ENCODE measurements around the gene OR1B1. TPM values are rescaled to one million over a fixed set of nuclear protein-coding genes. Genes with fewer than 3 reads are reported as not detected.
"Not testable (repeated sequence)": the region's sequence is repeated elsewhere in the genome, so short reads cannot be mapped to it uniquely, and the experiment has no call there.

Gene OR1B1
- not detected for total RNA-seq

DNA sequence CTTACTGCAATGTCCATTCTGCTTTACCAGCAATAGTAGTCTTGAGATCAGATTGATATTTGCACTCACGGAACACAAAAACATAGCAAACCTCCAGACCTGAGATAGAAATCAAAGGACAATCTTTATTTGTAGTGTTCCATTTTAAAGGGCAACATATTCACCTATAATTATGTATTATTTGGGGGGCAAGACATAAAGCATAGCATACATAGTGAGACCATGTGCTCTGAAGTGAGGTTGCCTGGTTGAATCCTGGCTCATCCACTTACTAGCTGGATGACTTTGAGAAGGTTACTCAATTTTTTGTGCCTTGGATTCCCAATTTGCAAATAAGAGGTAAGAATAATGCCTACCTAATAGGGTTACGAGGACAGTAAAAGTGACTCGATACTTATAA is at the start of gene OR1B1:
OR1B1 (minus strand) TSS at position 101 of the 400 bp plus-strand sequence.
- Mint-ChIP-seq H3K9me3 (peaks cover 0 to 4% of the 10 kb centered on the region in 2 donors), H3K27ac (no peak within 1 kb of the TSS), H3K36me3 (no peaks in the 10 kb centered on the region)
- DNase-seq (ENCODE audit: low spot score in 2 of 2) = no peak
- no peak for ATAC-seq

DNA sequence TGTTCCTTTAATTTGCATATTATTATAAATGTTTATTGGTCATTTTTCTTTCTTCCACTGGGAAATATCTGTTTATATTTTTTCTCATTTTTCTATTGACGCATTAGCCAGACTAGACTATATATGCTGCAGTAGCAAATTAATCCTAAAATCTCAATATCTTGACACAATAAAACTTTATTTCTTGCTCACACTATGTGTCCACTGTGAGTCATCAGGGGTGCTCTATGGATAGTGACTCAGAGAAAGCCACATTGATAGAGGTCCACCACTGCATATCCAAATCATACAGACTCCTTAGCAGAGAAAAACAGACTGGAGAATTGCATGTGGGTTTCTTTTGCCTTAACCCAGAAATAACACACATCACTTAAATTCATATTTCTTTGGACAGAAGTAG is 38.3 kb upstream of the OR1B1 start:
- no peak for ATAC-seq
- peaks cover 16 to 18% of the 10 kb centered on the region in 2 donors for H3K9me3 Mint-ChIP-seq
- DNase-seq (ENCODE audit: low spot score in 2 of 2) = no peak
- H3K36me3 Mint-ChIP-seq = no peaks in the 10 kb centered on the region
- H3K27ac Mint-ChIP-seq = no peak overlapping the region

DNA sequence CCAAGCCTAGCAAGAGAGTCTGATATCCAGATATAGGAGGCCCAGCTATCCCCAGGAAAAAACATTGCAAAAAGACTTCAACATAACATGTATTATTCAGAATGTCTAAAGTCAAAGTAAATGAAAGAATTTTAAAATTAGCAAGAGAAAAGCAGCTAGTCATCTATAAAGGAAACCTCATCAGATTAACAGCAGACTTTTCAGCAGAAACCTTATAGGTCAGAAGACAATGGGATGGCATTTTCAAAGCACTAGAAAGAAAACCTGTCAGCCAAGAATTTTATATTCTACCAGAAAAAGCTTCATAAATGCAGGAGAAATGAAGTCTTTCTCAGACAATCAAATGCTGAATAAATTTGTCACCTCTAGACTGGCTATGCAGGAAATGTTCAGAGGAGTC is 27.4 kb upstream of the OR1B1 start:
- Mint-ChIP-seq H3K9me3 (peaks cover 26 to 33% of the 10 kb centered on the region in 2 donors), H3K36me3 (peaks cover 10 to 13% of the 10 kb centered on the region in 2 donors), H3K27ac (no peak overlapping the region)
- no peak for ATAC-seq
- DNase-seq (ENCODE audit: low spot score in 2 of 2) = no peak

DNA sequence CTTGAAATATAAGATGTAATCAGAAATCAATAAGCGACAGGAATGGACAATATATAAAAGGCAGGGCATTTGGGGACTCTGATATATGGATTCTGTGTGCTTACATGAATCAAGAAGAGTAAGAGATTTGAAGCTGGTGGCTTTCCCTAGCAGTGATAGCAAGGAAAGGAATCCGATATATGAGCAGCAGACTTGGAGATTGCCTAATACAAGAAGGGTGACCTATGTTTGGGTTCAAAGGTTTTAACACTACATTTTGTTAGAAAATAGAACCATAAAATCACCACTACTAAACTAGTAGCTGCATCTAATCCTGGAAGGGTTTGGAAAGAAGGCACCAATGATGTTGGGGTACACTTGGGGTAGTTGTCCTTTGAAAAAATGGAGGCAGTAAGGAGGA is 15.1 kb upstream of the OR1B1 start:
- no peak overlapping the region for H3K27ac Mint-ChIP-seq
- peaks cover 0 to 7% of the 10 kb centered on the region in 2 donors for H3K36me3 Mint-ChIP-seq
- H3K9me3 Mint-ChIP-seq = peaks cover 5 to 18% of the 10 kb centered on the region in 2 donors
- ATAC-seq (no peak), DNase-seq (ENCODE audit: low spot score in 2 of 2) (no peak)

DNA sequence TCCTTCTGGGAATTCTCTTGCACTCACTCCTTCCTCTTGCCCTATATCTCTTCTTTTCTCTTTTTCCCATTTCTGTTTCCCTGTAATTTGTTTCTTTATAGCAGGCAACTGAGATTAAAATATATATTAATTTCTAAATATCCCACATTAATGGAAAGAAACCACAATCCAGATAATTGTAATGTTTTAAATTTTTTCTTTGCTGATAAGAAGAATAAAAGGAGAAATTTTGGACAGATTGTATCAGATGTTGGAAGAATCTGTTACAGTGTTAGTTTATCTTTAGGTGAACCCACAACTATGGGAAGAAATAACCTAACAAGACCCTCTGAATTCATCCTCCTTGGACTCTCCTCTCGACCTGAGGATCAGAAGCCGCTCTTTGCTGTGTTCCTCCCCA is 4.0 kb upstream of the OR1B1 start, which contains the start of gene OR1L1:
OR1L1 (plus strand) TSS at position 301 of the 400 bp plus-strand sequence; CDS start at position 301, 0 bp downstream.
- Mint-ChIP-seq H3K36me3 (peaks cover 0 to 5% of the 10 kb centered on the region in 2 donors), H3K27ac (no peak within 1 kb of the TSS), H3K9me3 (peaks cover 4 to 10% of the 10 kb centered on the region in 2 donors)
- no peak for ATAC-seq
- no peak for DNase-seq (ENCODE audit: low spot score in 2 of 2)

DNA sequence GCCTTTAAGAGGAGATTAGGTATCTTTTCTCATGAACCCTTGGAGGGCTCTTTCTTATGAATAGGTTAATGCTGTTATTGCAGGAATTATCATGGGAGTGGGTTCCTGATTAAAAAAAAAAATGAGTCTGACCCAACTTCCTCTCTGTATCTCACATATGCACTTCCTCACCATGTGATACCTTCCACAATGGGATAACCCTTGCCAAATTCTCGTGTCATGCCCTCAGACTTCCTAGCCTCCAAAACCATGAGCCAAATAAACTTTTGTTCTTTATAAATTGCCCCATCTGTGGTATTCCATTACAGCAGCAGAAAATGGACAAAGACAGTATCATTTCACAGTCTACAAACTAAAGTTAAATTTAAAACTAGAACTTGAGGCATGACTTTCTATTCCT is 1.0 kb downstream of the OR1B1 start:
- DNase-seq (ENCODE audit: low spot score in 2 of 2) = no peak
- no peak overlapping the region for H3K27ac Mint-ChIP-seq
- H3K9me3 Mint-ChIP-seq = peaks cover 0 to 4% of the 10 kb centered on the region in 2 donors
- ATAC-seq = no peak
- no peaks in the 10 kb centered on the region for H3K36me3 Mint-ChIP-seq

DNA sequence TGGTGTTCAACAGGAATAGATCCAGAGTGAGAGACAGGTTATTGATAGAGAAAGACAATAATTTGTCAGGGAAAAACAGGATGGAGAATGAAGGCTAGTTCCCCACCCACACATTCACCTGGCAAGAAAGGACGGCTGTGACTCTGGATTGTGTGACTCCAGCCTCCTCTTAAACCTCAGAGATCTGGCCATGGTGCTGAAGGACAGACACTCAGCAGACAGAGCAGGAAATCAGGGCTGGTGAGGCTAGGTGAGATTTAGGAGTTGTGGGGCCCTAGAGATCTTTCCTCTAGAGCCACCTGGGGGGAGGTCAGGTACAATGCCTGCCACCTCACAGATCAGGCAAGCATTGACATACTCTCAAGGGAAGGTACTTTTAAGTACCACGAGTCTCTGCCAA is 15.2 kb downstream of the OR1B1 start:
- Mint-ChIP-seq H3K36me3 (peaks cover 0 to 19% of the 10 kb centered on the region in 2 donors), H3K9me3 (peaks cover 17 to 21% of the 10 kb centered on the region in 2 donors), H3K27ac (no peak overlapping the region)
- no peak for DNase-seq (ENCODE audit: low spot score in 2 of 2)
- no peak for ATAC-seq

DNA sequence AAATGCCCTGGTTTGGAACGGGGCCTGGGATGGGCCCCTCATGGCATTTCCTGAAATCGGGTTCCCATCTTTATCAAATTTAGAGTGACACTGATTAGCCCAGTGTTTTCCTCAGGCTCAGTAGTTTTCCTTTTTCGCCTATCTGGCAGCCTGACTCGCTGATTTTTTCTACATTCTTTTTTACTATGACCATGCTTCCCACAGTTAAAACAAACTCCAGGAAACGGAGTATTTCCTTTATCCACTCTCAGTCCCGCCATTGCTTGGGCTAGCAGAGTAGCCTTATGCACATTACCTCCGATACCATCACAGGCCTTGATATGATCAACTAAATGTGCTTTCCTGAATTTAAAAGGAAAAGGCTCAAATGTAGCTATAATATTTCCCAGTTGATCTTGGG is 37.4 kb downstream of the OR1B1 start:
- no peaks in the 10 kb centered on the region for H3K9me3 Mint-ChIP-seq
- no peaks in the 10 kb centered on the region for H3K36me3 Mint-ChIP-seq
- no peak overlapping the region for H3K27ac Mint-ChIP-seq
- DNase-seq (ENCODE audit: low spot score in 2 of 2) (no peak), ATAC-seq (no peak)

DNA sequence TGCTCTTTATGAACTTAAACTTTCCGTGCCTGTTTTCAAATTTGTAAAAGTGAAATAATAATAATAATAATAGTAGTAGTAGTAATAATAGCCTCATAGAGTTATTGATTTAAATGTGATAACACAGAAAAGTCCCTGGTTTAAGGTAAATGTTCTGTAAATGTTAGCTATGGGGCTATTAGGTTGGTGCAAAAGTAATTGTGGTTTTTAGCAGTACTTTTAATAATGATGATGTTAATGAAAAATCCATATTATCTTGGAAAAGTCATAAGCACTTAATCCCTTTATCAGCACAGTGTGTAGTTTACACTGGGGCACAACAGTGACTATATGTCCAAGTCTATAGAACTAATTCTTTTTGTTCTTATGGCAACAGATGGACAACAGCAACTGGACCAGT is 43.1 kb downstream of the OR1B1 start, which contains the start of gene OR1Q1:
OR1Q1 (plus strand) TSS at position 377 of the 400 bp plus-strand sequence; CDS start at position 377, 0 bp downstream.
- ATAC-seq (no peak), DNase-seq (ENCODE audit: low spot score in 2 of 2) (no peak)
- no peaks in the 10 kb centered on the region for H3K36me3 Mint-ChIP-seq
- H3K9me3 Mint-ChIP-seq = no peaks in the 10 kb centered on the region
- no peak within 1 kb of the TSS for H3K27ac Mint-ChIP-seq

DNA sequence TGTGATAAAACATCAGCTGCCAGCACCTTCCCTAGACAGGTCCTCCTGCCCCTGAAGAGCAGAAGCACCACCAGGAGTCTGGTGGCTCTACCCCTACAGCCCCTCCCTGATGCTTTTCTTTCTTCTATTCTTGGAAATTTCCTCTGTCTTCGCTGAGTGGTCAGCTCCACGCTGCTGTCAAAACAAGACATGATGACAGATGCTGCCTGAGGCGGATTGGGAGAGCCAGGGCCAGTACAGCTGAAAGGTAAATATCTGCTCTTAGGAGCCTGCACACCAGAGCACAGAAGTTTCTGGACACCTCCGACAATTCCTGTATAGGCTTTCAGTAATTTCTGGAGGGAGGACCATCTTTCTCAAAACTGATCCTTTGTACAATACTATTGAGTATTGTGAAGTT is 47.6 kb downstream of the OR1B1 start:
- H3K9me3 Mint-ChIP-seq = no peaks in the 10 kb centered on the region
- H3K27ac Mint-ChIP-seq = no peak overlapping the region
- no peak for DNase-seq (ENCODE audit: low spot score in 2 of 2)
- no peak for ATAC-seq
- peaks cover 0 to 8% of the 10 kb centered on the region in 2 donors for H3K36me3 Mint-ChIP-seq

DNA sequence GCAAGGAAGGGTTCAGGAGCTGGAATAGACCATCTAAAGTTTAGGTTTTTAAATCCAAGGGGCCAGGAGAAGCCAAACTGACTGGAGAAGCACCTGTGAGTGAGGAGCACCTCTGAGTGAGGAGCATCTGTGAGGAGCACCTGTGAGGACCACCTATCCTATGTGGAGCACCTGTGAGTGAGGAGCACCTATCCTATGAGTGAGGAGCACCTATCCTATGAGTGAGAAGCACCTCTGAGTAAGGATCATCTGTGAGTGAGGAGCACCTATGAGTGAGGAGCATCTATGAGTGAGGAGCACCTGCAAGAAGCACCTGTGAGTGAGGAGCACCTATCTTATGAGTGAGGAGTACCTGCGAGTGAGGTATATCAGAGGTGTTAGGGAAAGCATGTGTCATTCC is 50.8 kb downstream of the OR1B1 start:
- H3K9me3 Mint-ChIP-seq = no peaks in the 10 kb centered on the region
- H3K27ac Mint-ChIP-seq = no peak overlapping the region
- DNase-seq (ENCODE audit: low spot score in 2 of 2) = no peak
- ATAC-seq = no peak
- peaks cover 0 to 8% of the 10 kb centered on the region in 2 donors for H3K36me3 Mint-ChIP-seq

DNA sequence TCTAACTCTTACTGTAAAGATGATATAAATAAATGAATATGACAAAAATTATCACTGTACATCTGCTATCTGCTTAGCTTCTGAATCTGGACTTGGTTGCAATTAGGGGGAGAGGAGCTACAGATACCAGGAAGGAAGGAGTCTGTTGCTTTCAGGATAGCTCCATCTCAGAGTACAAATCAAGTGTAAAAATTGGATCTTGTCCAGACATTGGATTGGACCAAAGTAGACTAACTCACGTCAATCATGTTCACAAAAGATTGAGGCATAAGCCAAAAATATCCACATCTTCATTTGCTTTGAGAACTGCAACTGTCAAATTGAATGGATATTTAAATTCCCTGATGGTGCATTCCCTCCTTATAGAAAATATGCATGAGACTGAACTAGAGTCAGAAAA is 51.7 kb downstream of the OR1B1 start:
- Mint-ChIP-seq H3K9me3 (peaks cover 3% of the 10 kb centered on the region in 2 donors), H3K36me3 (peaks cover 0 to 15% of the 10 kb centered on the region in 2 donors), H3K27ac (no peak overlapping the region)
- ATAC-seq (no peak), DNase-seq (ENCODE audit: low spot score in 2 of 2) (no peak)

DNA sequence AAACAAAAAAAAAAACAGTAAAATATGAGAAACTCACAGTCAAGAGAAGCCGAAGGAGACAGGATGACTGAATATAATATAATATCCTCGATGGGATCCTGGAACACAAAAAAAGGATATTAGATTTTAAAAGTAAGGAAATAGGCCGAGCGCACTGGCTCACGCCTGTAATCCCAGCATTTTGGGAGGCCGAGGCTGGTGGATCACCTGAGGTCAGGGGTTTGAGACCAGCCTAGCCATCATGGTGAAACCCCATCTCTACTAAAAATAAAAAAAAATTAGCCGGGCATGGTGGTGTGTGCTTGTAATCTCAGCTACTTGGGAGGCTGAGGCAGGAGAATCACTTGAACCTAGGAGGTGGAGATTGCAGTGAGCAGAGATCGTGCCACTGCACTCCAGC is 74.1 kb downstream of the OR1B1 start, which contains the start of gene OR1L8:
OR1L8 (minus strand) TSS at position 101 of the 400 bp plus-strand sequence. CDS start 14,907 bp downstream, outside the sequence.
- not testable (repeated sequence) for H3K9me3 Mint-ChIP-seq; H3K36me3 Mint-ChIP-seq; H3K27ac Mint-ChIP-seq; DNase-seq (ENCODE audit: low spot score in 2 of 2); ATAC-seq

DNA sequence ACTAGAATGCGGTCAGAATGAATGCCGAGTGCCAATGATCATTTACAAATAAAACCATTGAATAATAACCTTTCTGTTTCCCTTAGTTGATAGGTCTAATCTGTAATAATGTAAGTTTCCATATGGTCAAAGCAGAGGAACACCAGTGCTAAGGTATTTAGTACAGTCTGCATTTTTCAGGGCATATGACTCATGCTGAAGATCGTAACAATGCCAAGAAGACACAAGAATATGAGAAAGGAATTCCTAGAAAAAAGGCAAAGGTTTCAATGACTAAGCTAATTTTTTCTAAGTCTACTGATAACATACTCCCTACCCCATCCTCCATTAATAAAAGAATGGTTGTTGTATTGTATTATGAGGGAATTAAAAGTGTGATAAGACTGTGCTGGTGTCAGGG is 77.1 kb downstream of the OR1B1 start:
- DNase-seq (ENCODE audit: low spot score in 2 of 2) (no peak), ATAC-seq (no peak)
- H3K27ac Mint-ChIP-seq = no peak overlapping the region
- H3K36me3 Mint-ChIP-seq = no peaks in the 10 kb centered on the region
- H3K9me3 Mint-ChIP-seq = no peaks in the 10 kb centered on the region

DNA sequence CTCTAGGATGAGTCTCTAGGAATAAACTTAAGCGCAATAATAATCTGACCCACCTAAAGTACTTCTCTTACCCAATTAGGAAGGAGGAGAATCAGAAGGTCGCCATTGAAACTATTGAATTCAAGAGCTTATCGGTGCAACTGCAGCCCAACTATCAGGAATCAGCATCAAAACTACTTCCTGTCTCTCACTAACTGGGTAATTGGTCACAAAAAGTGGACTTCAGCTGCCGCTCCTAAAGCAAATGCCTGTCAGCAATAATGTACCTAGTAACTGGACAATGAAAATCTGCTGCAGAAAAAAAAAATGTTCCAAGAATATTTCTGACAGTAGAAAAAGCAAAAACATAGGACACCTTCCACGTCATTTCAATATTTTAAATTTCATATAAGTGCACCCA is 77.6 kb downstream of the OR1B1 start:
- no peaks in the 10 kb centered on the region for H3K9me3 Mint-ChIP-seq
- H3K36me3 Mint-ChIP-seq = no peaks in the 10 kb centered on the region
- no peak for ATAC-seq
- H3K27ac Mint-ChIP-seq = no peak overlapping the region
- DNase-seq (ENCODE audit: low spot score in 2 of 2) = no peak

Measured in activated naive CD4-positive, alpha-beta T cell treated with anti-CD3 and anti-CD28 coated beads, Interleukin-2, amount 50 U/mL, for 72 hours (primary cell).